ENCODE results near the gene RFX5. TPM values are rescaled to one million over a fixed set of nuclear protein-coding genes. Genes with fewer than 3 reads are reported as not detected.

Gene RFX5
- total RNA-seq, 4 donors from 2014 or later = 36.0 to 69.9 (median 58.4) TPM

GRCh38 chr1:151327903-151328674, 19.0 kb downstream of the RFX5 start:
- TF ChIP-seq POLR2A (IDR thresholded peaks at IDR 0.05) (no peak), CTCF (IDR thresholded peaks at IDR 0.05) (no peak)
- Histone ChIP-seq H3K4me1 (peaks cover 10 to 36% of the 10 kb centered on the region in 2 donors), H3K27me3 (no peaks in the 10 kb centered on the region), H3K36me3 (no peaks in the 10 kb centered on the region), H3K9me3 (no peaks in the 10 kb centered on the region), H3K27ac (peak overlapping the region; percentile 23 to 94 (median 87)), H3K4me3 (replicated peaks in 1 of 3) (peak overlapping the region; percentile 30 to 82 (median 37))
- DNase-seq = peak in 1 of 2 donors; percentile 7
- intact Hi-C loops (cut with DNase I) = no loop called here
- 15 to 21% methylated on average over 34 of the region's 34 CpGs for whole genome bisulfite sequencing, 2 donors

DNA sequence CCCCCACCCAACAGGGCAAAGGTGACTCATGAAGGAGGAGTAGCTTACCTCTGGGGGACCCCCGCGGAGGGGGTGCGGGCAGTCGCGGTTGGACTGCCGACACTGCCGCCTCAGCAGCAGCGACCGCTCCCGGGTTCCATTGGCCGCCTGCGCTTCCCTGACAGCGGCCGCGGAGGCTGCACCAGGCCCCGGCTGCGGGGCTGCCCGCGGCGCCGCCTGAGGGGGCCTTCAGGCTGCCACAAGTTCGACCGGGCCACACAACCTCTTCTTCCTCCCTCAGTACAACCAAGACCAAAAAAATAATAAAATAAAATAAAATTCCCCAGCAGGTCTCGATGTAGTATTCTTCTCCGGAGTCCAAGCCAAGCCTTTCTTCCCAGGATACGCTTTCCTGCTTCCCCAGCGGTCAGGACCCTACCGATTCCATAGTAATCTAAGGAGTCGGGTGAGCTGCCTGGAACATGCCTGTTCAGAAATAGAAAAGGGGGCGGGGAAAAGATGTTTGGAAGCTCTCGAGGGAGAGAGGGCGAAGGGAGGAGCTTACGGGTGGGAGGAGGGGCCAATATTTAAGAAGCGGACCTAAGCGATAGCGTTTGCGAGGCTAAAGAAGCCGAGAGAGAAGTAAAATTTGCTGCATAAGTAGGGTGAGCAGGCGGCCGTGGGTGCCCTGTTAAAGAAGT, 19.7 kb downstream of the RFX5 start, which contains the start of gene PI4KB:
Gene PI4KB, minus strand, starts transcription at position 194 of the 680 bp plus-strand sequence. CDS start 10,935 bp downstream, outside the sequence.
- peak within 1 kb of the TSS; percentile 36 to 82 (median 48) for H3K4me3 ChIP-seq (replicated peaks in 1 of 3)
- DNase-seq = peak; percentile 93 to 94
- no peaks in the 10 kb centered on the region for H3K36me3 ChIP-seq
- peak in 3 of 6 experiments; percentile 14 to 19 (median 17) for TF ChIP-seq CTCF (IDR thresholded peaks at IDR 0.05)
- peak in 1 of 2 donors; percentile 60 for TF ChIP-seq POLR2A (IDR thresholded peaks at IDR 0.05)
- H3K9me3 ChIP-seq = no peaks in the 10 kb centered on the region
- H3K4me1 ChIP-seq = peaks cover 10 to 36% of the 10 kb centered on the region in 2 donors
- intact Hi-C loops (cut with DNase I) = no loop called here
- 0% methylated on average over 17 to 28 of the region's 40 CpGs for WGBS, 2 donors
- peak within 1 kb of the TSS; percentile 86 to 94 (median 87) for H3K27ac ChIP-seq
- H3K27me3 ChIP-seq = no peaks in the 10 kb centered on the region

DNA sequence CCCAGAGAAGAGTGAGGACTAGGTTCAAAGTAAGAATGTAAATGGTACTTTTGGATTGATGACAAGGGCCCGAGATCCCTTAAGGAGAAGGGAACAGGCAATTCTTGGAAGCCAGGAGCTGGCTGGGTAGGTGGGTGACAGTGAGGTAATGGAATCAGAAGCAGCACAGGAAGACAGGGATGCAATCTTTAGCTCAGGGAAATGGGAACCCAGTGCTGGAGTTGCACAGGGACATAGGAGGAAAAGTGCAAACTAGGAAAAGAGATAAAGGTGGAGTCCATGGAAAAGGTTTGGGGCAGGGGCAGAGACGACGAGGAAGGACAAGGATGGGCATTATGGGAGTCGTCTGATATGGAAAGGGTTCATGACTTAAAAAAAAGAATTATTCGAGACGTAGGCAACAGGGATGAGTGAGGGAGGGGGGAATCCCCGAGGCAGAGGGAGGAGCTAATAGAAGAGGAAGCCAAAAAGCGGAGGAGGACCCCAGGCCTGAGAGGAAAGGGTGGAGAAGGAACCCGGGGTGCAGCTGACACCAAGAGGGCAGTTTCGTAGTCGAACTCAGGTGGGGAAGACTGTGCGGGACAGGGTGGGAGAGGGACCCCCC, 20.3 kb downstream of the RFX5 start:
- Histone ChIP-seq H3K36me3 (no peaks in the 10 kb centered on the region), H3K27ac (peak overlapping the region; percentile 86 to 94 (median 87)), H3K4me1 (peaks cover 10 to 36% of the 10 kb centered on the region in 2 donors), H3K27me3 (no peaks in the 10 kb centered on the region), H3K9me3 (no peaks in the 10 kb centered on the region), H3K4me3 (replicated peaks in 1 of 3) (peak overlapping the region; percentile 36 to 82 (median 48))
- TF ChIP-seq POLR2A (IDR thresholded peaks at IDR 0.05) (no peak), CTCF (IDR thresholded peaks at IDR 0.05) (no peak)
- intact Hi-C loops (cut with DNase I) = no loop called here
- WGBS, 2 donors = 1% methylated on average over 12 of the region's 12 CpGs
- DNase-seq = peak; percentile 49 to 51

DNA sequence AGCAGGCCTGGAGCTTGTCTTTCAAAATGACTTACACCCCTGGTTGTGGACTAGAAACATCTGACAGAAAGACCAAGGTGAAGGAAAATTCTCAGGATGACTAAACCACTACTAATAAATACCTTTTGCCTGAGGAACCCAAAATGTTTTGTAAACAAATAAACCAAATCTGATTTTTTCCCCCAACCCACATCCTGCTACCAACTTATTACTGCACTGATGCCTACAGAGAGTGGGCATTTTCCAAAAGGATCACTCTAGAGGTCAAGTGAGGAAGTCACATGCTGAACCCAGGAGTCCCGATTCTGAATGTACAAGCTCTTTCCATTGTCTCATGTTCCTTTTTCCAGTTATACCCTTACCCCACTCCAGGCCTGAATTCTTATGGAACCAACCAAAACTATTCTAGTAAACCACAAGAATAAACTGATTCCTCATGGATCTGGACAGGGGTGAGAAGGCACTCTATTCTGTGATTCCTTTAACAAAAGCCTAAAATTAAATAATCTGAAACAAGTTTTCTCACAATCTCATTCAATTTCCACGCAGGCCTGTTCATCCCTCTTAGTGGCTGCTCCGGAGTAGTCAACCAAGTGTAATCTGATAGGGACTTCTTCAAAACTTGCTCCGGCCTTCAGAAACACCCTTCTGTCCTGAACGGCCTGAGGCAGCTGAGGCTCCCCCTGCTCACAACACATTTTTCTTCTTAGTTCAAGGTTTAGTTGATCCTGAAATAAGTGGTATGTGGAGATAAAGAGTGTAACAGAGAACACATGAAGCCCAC, 21.2 kb downstream of the RFX5 start:
- H3K27me3 ChIP-seq = no peaks in the 10 kb centered on the region
- peaks cover 14 to 40% of the 10 kb centered on the region in 2 donors for H3K4me1 ChIP-seq
- TF ChIP-seq POLR2A (IDR thresholded peaks at IDR 0.05) (no peak), CTCF (IDR thresholded peaks at IDR 0.05) (no peak)
- intact Hi-C loops (cut with DNase I) = no loop called here
- peak overlapping the region in 2 of 3 donors; percentile 87 to 94 for H3K27ac ChIP-seq
- no peak for DNase-seq
- H3K4me3 ChIP-seq (replicated peaks in 1 of 3) = peak overlapping the region in 1 of 3 donors; percentile 82
- 17 to 19% methylated on average over 5 of the region's 5 CpGs for WGBS, 2 donors
- H3K9me3 ChIP-seq = no peaks in the 10 kb centered on the region
- no peaks in the 10 kb centered on the region for H3K36me3 ChIP-seq

All from thyroid gland (tissue), 4 donors.